Esophagus squamous epithelium (tissue), 4 donors: ENCODE measurements around the gene GPHN.

Experiments used
- POLR2A ChIP-seq, 4 donors: fragments of 450-650 bp; IDR thresholded peaks; one replicate each; pipeline ENCODE4 v1.6.1; 2017; ENCODE audit warnings: antibody characterized with exemption in 4 of 4, mild to moderate bottlenecking in 4 of 4, moderate library complexity in 3 of 4
- TF ChIP-seq, protein P1 (sequence below), 6 experiments: fragments of 450-650 bp in 4 of 6; fragments of 200-600 bp in 2 of 6; sonication (generic) in 2 of 6; IDR thresholded peaks; one replicate each; pipeline ENCODE4 v1.5.1; 2016 to 2019; ENCODE audit warnings: antibody characterized with exemption in 6 of 6, mild to moderate bottlenecking in 4 of 6, moderate library complexity in 4 of 6

- TF ChIP-seq POLR2A (IDR thresholded peaks at IDR 0.05), result no peak
- TF ChIP-seq, protein P1, sequence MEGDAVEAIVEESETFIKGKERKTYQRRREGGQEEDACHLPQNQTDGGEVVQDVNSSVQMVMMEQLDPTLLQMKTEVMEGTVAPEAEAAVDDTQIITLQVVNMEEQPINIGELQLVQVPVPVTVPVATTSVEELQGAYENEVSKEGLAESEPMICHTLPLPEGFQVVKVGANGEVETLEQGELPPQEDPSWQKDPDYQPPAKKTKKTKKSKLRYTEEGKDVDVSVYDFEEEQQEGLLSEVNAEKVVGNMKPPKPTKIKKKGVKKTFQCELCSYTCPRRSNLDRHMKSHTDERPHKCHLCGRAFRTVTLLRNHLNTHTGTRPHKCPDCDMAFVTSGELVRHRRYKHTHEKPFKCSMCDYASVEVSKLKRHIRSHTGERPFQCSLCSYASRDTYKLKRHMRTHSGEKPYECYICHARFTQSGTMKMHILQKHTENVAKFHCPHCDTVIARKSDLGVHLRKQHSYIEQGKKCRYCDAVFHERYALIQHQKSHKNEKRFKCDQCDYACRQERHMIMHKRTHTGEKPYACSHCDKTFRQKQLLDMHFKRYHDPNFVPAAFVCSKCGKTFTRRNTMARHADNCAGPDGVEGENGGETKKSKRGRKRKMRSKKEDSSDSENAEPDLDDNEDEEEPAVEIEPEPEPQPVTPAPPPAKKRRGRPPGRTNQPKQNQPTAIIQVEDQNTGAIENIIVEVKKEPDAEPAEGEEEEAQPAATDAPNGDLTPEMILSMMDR (IDR thresholded peaks at IDR 0.05), result no peak
Measured at GRCh38 chr14:66468778-66469367, 39.1 kb upstream of the GPHN start.
